ENCODE data around the gene KIF25. TPM values are rescaled to one million over a fixed set of nuclear protein-coding genes. Genes with fewer than 3 reads are reported as not detected.

Gene KIF25
- total and polyA plus RNA-seq, 9 donors = 0.32 to 1.2 (median 0.74) TPM; not detected in 4

DNA sequence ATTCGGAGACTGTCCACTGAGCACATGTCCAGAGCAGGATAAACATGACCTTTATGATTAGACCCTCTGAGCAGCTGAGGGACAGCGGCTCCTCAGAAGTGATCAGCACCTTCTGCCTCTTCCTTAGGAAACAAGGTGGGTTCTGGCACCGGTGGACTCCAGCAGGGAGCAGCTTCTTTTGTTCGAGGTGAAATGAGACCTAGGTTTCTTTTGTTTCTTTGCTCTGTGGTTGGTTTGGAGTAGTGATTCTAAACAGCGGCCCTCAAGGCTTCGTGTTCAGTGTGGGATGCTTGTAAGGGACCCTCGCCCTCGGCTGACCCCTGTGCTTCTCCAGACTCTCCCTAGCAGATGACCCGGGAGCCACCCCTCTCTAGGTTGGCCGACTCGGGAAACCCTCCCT is 96.2 kb downstream of the KIF25 start:
- DNase-seq = peak in 1 of 5 donors; percentile 3
- H3K9me3 ChIP-seq = no peaks in the 10 kb centered on the region
- H3K4me1 ChIP-seq (ENCODE audit: insufficient read depth) = peaks cover 1% of the 10 kb centered on the region
- no peak for TF ChIP-seq EP300 (IDR thresholded peaks at IDR 0.05)
- TF ChIP-seq POLR2A (IDR thresholded peaks at IDR 0.05) = no peak
- no peak for TF ChIP-seq CTCF (IDR thresholded peaks at IDR 0.05)
- no peaks in the 10 kb centered on the region for H3K36me3 ChIP-seq
- H3K27me3 ChIP-seq = no peaks in the 10 kb centered on the region
- H3K4me3 ChIP-seq = no peak overlapping the region
- 59 to 78% (median 66%) methylated on average over 11 of the region's 11 CpGs for WGBS, 3 donors
- H3K27ac ChIP-seq = no peak overlapping the region
- intact Hi-C loops (cut with DNase I) = no loop called here

Other genes starting within 250 kb of the KIF25 start
- gene AFDN, start 170.8 kb upstream of the KIF25 start, total RNA-seq = 100 to 1,000 TPM in 4 of 7 donors, 10 to 100 TPM in 3; 68.7 to 266 (median 107) TPM
- 10 to 100 TPM; 24.4 to 50.6 TPM for gene AFDN, start 170.8 kb upstream of the KIF25 start, polyA plus RNA-seq
- under 1 TPM in 5 of 7 donors, not detected in 2; 0.20 to 0.48 (median 0.31) TPM for gene FRMD1, start 81.5 kb downstream of the KIF25 start, total RNA-seq
- gene FRMD1, start 81.5 kb downstream of the KIF25 start, polyA plus RNA-seq = under 1 TPM; 0.10 to 0.36 TPM

Measured in ovary (tissue), 9 donors.